HG03342 (cell line): ENCODE data around the gene ZNF26.
A peak's percentile ranks its signal among the peaks of the same experiment; 100 is the strongest.
"Not testable (repeated sequence)": the region's sequence is repeated elsewhere in the genome, so short reads cannot be mapped to it uniquely, and the experiment has no call there.

Experiments
- ATAC-seq: cut with Tn5 transposase; IDR thresholded peaks from one replicate; pipeline ENCODE4 v1.9.1; 2021; ENCODE audit warnings: mild to moderate bottlenecking, moderate library complexity; ENCODE audit not compliant: unreplicated experiment

ZNF26 gene, protein sequence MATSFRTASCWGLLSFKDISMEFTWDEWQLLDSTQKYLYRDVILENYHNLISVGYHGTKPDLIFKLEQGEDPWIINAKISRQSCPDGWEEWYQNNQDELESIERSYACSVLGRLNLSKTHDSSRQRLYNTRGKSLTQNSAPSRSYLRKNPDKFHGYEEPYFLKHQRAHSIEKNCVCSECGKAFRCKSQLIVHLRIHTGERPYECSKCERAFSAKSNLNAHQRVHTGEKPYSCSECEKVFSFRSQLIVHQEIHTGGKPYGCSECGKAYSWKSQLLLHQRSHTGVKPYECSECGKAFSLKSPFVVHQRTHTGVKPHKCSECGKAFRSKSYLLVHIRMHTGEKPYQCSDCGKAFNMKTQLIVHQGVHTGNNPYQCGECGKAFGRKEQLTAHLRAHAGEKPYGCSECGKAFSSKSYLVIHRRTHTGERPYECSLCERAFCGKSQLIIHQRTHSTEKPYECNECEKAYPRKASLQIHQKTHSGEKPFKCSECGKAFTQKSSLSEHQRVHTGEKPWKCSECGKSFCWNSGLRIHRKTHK

DNA sequence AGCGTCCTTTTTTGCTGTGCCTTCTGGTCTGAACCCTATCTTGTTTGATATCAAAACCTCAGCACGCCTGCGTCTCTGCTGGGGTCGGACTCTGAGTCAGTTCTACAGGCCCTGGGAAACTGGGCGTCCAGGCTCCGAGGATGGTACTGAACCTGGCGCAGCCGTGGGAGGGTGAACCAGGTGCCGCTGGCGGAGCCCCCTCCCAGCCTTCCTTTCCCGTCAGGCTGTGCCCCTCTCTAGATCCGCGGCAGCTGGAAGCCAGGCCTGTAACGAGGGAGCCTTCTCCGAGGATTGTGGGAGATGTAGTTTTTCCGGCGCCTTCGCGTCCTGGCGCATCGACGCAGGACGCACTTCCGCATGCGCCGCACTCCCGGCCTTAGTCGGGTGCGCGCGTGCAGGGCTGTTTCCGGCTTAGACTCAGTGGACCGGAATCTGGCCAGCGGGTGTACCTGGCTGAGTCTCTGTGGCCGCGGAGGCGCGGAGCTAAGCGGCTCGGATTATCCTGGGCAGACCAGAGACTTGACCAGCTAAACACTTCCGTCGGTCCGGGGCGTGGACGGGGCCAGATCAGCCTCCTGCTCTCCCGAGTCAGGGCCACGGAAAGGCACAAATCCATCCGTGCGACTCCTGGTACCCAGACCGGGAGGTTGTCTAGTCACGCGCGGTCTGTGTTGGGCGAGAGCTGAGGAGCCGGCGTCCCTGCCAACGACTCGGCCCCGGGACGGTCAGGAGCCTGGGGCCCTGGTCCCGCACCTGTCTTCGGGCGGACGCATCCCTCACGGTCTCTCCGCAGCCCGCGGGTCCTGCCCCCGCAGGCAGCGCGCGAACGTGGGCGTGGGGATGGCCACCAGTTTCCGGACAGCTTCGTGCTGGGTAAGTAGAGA lies at the start of gene ZNF26:
Gene ZNF26 (plus strand): TSS at position 367 of the 884 bp plus-strand sequence. CDS start 474 bp downstream, at position 841.
- peak; percentile 96 for ATAC-seq

DNA sequence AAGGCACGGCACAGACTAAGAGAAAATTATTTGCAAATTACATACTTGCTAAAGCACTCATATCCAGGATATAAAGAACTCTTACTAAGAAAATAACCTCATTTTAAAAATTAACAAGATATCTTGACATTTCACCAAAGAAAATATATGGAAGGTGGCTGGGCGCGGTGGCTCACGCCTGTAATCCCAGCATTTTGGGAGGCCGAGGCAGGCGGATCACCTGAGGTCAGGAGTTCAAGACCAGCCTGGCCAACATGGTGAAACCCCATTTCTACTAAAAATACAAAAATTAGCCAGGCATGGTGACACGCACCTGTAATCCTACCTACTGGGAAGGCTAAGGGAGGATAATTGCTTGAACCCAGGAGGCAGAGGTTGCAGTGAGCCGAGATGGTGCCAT lies 49.2 kb upstream of the ZNF26 start:
- not testable (repeated sequence) for ATAC-seq

DNA sequence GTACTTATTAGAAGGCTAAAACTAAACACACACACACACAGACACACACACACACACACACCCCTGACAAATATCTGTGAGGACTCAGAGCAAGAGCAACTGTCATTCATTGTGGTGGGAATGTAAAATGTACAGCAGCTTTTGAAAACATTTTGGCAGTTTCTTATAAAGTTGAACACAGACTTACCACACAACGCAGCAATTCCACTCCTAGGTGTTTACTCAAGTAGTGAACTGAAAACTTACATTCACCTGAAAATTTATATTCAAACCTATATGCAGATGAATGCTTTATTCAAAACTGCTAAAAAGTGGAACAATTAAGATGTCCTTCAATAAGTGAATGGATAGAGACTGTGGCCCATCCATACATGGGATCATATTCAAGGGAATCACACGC lies 48.7 kb upstream of the ZNF26 start:
- no peak for ATAC-seq

DNA sequence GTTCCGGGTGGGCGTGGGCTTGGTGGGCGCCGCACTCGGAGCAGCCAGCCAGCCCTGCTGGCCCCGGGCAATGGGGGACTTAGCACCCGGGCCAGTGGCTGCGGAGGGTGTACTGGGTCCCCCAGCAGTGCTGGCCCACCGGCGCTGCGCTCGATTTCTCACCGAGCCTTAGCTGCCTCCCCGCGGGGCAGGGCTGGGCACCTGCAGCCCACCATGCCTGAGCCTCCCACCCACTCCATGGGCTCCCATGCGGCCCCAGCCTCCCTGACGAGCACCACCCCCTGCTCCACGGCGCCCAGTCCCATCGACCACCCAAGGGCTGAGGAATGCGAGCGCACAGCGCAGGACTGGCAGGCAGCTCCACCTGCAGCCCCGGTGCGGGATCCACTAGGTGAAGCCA lies 47.4 kb upstream of the ZNF26 start:
- ATAC-seq, result not testable (repeated sequence)

DNA sequence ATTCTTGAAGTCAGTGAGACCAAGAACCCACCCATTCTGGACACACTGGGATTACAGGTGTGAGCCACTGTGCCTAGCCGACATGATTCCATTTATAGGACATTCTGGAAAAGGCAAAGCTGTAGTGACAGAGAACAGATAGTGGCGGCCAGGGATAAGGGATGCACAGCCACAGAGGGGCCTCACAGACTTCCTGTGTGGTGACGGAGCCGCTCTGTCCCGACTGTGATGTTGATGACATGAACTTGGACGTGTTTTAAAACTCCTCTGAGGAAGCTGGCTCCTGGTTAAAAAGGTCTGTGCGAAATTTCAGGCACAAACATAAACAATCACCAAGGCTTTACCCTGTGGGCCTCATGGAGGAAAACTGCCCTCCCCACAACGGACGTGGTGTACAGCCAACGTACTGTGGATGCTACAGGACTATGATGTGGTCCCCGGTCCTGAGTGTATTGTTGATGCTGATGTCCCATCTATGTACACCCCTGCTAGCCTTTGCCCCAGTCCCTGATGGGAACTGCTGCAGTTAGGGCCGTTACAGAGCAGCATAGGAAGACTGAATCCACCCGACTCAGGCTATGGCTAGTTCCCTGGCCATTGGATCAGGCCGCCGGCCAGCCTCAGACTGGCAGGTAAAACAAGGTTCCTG lies 46.0 kb upstream of the ZNF26 start:
- no peak for ATAC-seq

DNA sequence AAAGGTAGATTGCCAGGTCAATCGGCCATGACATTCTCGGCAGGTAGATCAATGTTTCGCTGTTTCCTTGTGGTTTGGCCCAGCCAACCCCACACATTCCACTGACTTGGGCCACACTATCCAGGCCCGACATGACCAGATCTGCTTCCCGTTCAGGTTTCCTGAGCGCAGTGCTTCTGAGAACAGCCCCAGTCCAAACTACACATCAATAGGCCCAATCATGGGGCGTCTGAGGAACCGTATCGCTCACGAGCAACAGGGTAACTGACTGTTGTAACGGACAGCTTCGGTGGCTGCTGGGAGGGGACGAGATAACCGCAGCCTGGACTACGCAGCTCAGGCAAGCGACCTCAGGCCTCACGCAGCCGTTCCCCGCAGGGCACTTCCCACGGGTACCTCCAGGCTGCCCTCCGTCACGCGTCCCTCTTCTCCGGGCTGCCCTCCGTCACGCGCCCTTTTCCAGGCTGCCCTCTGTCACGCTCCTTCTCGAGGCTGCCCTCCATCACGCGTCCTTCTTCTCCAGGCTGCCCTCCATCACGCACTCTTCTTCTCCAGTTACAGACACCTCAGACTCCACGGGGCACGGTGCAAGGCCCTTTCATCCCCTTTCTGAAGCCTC lies 44.7 kb upstream of the ZNF26 start:
- ATAC-seq, result no peak

DNA sequence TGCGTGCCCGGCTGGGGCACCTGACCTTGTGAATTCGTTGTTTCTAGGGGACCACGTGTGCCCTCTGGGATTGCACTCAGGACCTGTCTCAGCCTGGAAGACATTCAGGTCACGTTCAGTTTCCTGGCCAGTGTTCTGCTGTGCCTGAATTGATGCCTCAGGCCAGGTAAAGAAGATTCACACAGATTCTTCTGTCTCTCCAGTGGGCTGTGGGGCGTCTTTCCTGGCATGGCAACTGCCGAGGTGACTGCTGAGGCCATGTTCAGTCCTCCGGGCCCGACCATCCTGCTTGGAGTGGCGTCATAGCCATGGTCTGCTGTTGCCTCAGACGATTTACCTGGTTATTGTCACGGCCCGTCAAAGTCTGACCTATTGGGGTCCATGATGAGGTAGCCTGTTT lies 43.6 kb upstream of the ZNF26 start:
- no peak for ATAC-seq

DNA sequence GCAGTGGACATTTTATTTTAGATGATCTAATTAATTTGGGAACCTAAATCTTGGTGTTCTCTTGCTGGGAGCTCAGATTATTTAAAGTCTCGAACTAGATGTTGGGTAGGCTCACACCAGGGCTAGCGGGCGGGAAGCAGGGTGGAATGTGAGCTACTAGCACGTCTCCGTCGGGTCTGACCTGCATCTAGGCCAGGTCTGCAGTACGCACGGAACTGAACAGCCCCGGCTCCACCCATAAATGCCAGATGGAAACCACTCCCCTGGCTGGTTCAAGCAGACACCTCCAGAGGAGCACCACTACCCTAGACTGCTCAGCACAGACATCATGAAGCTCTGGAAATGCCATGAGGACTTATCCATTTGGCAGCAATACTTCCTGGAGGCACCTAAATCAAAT lies 40.4 kb upstream of the ZNF26 start:
- no peak for ATAC-seq

DNA sequence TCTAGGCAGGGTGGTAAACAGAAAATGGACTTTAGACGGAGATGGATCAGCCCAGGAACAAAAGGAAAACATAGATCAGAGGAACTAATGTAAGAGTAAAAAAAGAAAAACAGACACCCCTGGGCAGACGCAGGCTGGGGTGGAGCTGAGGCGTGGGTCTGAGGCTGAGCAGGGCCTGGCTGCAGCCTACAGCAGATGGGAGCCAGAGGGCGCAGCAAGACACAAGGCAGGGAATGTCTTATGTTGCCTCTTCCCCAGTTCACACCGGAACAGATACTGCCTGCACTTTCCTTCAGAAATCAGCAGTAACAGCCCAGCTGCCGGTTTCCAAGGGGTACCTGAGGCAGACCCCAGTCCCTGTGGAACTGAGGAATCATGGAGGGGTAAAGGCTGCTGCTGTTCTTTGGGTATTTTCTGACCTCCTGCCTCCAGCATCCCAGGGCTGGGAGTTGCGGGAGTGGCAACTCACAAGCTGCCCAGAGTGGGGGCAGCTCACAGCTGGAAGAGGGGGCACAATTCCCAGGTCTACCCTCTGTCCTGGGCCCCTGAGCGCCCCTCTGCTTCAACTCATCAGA lies 39.8 kb upstream of the ZNF26 start:
- no peak for ATAC-seq

DNA sequence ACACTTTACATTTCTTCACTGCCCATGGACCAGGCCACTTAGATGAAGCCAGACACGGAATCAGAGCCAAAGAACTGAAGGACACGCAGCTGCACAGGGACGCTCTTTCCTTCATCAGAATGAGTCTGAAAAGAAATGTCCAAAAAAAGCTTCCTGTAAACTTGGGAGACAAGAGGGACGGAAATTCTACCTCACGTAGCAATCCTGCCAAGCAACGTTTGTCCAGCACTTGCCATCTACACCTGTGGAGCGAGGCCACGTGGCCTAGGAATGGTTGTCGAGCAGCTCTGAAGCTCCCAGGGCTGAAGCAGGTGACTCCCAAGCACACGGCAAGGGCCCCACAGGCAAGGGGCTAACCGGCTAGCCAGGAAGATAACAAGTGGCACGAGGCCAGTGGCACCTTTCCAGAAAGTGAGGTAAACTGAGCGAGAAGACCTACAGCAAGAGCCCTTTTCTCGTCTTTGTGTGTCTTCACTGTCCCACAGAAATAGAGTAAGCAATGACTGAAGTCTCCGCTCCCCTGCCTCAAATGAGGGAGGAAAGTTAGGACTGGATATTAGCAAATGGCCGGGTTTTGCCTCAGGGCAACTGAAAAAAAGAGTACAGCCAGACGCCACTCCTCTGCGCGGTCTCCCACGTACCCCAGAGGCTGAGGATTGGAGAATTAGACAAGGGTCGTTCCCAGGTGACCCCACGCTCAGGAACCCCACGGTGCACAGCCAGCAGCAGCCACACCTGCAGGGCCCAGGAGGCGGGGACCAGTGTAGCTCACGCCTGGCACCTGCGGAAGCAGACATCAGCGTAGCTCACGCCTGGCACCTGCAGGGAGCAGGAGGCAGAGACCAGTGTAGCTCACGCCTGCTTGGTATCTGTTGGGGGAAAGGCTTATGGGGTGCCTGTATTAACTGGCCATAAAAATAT lies 37.8 kb upstream of the ZNF26 start:
- ATAC-seq, result no peak

DNA sequence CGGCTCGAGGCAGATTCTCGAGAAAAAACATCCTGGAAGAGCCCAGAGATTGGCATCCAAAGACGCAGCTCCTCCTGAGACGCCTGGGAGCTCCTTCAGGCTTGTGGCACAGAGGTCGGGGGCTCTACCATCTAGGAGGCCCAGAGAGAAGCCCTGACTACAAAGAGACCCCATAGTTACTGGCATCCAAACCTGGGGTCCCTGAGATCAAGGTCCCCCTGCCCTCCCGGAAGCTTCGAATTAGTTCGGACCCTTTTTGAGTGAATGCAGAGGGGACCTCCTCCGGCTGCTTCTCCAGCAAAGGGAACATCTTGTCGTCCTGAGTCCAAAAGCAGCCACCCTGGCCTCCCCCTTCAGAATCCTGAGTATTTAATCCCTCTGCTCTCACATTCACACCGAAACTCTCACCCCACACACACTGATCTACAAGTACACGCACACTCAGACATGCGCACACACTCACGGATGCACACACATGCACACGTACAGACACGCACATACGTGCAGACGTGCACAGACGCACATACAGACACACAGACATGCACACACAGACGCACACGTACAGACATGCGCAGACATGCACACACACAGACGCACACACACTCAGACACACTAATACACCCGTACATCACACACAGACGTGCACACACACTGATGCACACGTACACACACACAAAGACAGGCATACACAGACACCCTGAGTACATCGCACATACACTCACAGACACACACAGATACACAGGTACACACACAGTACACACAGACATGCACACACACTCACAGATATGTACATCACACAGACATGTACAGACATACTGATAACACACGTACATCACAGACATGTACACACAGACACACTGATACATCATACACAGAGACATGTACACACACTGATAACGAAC lies 36.0 kb upstream of the ZNF26 start:
- no peak for ATAC-seq

DNA sequence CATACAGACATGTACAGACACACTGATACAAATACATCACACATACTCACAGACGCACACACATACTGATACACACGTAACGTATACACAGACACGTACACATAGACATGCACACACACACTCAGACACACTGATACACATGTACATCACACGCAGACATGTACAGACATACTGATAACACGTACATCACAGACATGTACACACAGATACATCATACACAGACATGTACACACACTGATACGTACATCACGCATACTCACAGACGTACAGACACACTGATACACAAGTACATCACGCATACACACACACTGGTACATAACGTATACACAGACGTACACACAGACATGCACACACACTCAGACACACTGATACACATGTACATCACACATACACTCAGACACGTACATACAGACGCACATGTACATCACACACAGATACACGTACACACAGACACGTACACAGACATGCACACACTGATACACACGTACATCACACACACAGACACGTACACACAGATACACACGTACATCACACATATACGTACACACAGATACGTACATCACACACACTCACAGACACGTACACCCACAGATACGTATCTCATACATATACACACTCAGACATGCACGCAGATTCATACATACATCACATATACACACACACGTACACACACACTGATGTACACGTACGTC lies 35.2 kb upstream of the ZNF26 start:
- no peak for ATAC-seq

DNA sequence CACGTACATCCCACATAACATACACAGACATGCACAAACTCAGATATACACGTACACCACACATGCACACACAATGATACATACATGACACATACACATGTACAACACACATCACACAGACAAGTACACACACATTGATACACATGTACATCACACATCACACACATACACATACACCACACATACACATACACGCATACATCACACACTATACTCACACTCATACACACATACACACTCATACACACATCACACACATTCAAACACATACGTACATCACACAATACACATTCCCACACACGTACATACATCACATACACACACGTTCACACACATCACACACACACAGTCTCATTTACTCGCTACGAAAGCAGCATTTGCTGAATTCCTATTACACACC lies 34.5 kb upstream of the ZNF26 start:
- ATAC-seq, result no peak

DNA sequence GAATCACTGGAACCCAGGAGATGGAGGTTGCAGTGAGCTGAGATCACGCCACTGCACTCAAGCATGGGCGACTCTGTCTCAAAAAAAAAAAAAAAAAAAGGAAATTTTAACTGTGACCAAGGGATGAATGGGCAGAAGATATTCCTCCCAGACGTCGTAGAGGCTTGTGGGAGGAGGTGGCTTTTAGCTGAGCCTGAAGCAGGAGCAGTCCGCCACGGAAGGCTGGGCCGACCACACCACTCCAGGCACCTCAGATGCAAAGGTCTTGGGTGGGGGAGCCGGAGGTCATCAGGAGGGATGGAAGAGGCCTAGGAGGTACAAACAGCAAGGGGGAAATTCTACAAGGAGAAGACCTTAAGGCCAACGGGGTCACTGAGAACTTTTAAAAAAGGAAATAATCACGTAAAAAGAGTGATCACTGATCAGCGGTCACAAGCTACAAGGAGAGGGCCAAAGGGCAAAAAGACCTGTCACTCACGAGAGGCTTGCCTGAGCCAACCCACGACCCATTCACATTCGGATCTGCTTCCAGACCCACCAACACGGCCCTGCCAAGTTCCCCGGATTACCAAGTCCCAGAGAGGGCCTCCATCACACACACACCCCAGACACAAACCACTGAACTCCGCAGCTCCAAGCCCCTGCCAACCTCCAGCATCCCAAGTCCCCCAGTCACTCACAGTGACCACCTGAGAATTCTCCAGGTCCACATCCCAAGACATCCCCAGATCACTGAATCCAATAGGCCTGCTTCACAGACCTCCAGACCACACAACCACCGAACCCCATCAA lies 33.6 kb upstream of the ZNF26 start:
- no peak for ATAC-seq

DNA sequence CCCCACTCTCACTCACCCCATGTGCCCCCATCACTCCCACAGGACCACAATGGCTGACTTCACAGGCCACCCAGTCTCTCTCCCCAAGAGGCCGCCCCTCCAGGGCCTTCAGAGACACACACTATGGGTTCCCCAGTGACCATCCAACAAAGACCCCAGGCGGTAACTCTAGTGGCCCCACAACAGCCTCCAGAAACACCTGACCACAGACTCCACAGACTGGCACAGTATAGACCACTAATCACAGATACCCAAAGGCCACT lies 33.1 kb upstream of the ZNF26 start:
- ATAC-seq, result no peak

DNA sequence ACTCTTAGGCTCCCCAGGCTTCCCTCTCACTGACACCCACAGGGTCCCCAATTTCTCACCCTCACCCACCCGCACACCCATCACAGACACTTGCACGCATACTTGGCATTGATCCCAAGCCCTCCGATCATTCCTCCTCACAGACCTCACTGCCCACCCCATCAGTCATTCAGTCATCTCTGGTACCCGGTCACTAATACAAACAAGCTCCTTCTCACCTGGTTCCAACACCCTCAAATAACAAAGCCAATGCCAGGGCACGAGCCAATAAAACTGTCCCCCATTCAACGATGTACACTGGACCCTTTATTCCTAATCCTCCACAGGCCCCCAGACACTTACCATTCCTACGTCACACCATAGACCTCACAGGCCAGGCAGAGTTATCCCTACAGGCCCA lies 32.4 kb upstream of the ZNF26 start:
- ATAC-seq, result no peak

DNA sequence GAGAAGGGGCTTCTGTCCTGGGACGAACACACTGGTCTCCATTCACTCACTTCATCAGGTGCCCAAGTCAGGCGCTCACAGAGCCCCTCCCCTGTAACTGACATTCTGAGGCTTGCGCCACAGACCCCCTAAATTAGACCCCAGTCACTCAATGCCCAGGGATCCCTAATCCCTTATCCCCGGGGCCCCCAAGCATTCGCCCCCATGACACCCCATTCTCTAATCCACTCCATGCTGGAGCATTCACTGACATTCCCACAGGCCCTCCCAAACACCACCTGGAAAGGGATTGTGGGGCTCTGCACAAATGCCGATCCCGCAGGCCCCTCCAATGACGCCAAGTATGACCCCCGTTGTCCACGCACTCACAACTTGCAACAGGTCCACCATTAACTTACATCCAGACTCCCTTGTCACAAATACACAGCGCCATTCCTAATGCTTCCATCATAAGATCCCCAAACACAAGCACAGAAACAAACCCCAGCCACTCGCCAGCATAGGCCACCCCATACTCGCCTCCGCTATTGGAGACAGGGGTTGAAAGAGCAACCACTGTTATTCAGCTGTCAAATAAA lies 31.6 kb upstream of the ZNF26 start:
- no peak for ATAC-seq
